Measurements from ENCODE around the gene SOHLH1. TPM values are rescaled to one million over a fixed set of nuclear protein-coding genes. Genes with fewer than 3 reads are reported as not detected.

The SOHLH1 gene
- total RNA-seq, 1 experiment from 2014 or later, result not detected

DNA sequence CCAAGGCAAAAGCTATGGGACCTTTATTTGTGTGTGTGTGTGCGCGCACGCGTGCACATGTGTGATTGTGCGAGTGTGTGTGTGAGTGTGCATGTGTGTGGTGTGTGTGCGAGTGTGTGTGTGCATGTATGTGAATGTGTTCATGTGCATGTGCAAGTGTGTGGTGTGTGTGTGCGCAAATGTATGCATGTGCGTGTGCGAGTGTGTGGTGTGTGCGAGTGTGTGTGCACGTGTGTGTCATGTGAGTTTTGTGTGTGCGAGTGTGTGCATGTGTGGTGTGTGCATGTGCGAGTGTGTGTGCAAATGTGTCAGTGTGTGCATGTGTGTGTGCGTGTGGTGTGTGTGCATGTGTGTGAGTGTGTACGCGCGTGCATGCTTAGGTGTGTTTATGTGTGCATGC lies 48.9 kb downstream of the SOHLH1 start:
- intact Hi-C loops (cut with micrococcal nuclease; ENCODE audit: unreplicated experiment) (no loop called here), in situ Hi-C loops (cut with HindIII; ENCODE audit: low pct_unique_long_range_greater_than_20kb, low sequenced_read_pairs) (no loop called here)
- TF ChIP-seq POLR2AphosphoS5 (IDR thresholded peaks at IDR 0.05; ENCODE audit: low read depth, low read length) (no peak), SIN3A (IDR thresholded peaks at IDR 0.05; ENCODE audit: borderline replicate concordance, insufficient read depth, low read depth, low read length) (no peak), TCF7L2 (IDR thresholded peaks at IDR 0.05; ENCODE audit: low read depth, low read length) (no peak), REST (IDR thresholded peaks at IDR 0.05; ENCODE audit: insufficient read depth in 1 of 2, low read depth in 2 of 2, low read length in 1 of 2) (no peak), CTCF (IDR thresholded peaks at IDR 0.05) (no peak)
- Histone ChIP-seq H3K36me3 (ENCODE audit: control insufficient read depth, insufficient read depth, low read length) (no peaks in the 10 kb centered on the region), H3K27me3 (ENCODE audit: control insufficient read depth, insufficient read depth, low read length) (no peaks in the 10 kb centered on the region), H3K4me1 (ENCODE audit: control insufficient read depth, insufficient read depth, low read length) (no peaks in the 10 kb centered on the region), H3K9me3 (ENCODE audit: control insufficient read depth, insufficient read depth, low read depth, low read length) (peaks cover 2% of the 10 kb centered on the region; the same call in 1 of the 2 replicates), H3K4me3 (ENCODE audit: low read depth in 2 of 2, low read length in 2 of 2) (no peak overlapping the region), H3K27ac (ENCODE audit: low read length) (no peak overlapping the region)
- DNase-seq (ENCODE audit: low read depth, low spot score) (no peak), ATAC-seq (no peak)
- ChIA-PET POLR2A (no interaction called here), CTCF (no interaction called here)
- BruUV-seq (replicated peaks), result no TSS peak

DNA sequence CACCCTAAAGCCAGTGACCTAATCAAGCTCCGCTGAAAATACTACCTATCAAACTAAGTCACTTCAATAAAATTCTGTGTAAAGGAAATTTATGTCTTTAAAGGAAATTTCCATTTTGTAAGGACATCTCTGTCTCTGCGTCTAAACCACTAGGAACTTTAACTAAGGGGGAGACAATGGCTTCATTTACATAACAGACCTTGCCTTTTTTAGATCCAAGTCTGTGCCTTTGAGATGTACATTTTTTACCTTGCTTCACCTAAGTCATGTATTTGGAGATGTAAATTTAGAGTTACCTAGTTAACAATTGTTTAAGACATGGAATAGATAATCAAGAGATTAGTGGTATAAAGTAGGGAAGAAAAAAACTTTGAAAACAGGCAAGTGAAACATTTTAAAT lies 49.8 kb downstream of the SOHLH1 start:
- in situ Hi-C loops (cut with HindIII; ENCODE audit: low pct_unique_long_range_greater_than_20kb, low sequenced_read_pairs), result no loop called here
- ChIA-PET POLR2A (no interaction called here), CTCF (no interaction called here)
- ATAC-seq (no peak), DNase-seq (ENCODE audit: low read depth, low spot score) (no peak)
- no peaks in the 10 kb centered on the region for H3K27me3 ChIP-seq (ENCODE audit: control insufficient read depth, insufficient read depth, low read length)
- H3K4me1 ChIP-seq (ENCODE audit: control insufficient read depth, insufficient read depth, low read length), result no peaks in the 10 kb centered on the region
- BruUV-seq (replicated peaks), result no TSS peak
- intact Hi-C loops (cut with micrococcal nuclease; ENCODE audit: unreplicated experiment), result no loop called here
- peaks cover 5% of the 10 kb centered on the region; the same call in 1 of the 2 replicates for H3K9me3 ChIP-seq (ENCODE audit: control insufficient read depth, insufficient read depth, low read depth, low read length)
- H3K36me3 ChIP-seq (ENCODE audit: control insufficient read depth, insufficient read depth, low read length), result no peaks in the 10 kb centered on the region
- H3K4me3 ChIP-seq (ENCODE audit: low read depth in 2 of 2, low read length in 2 of 2), result no peak overlapping the region
- no peak overlapping the region for H3K27ac ChIP-seq (ENCODE audit: low read length)
- TF ChIP-seq CTCF (IDR thresholded peaks at IDR 0.05), result no peak
- TF ChIP-seq POLR2AphosphoS5 (IDR thresholded peaks at IDR 0.05; ENCODE audit: low read depth, low read length), result no peak
- no peak for TF ChIP-seq TCF7L2 (IDR thresholded peaks at IDR 0.05; ENCODE audit: low read depth, low read length)
- TF ChIP-seq SIN3A (IDR thresholded peaks at IDR 0.05; ENCODE audit: borderline replicate concordance, insufficient read depth, low read depth, low read length), result no peak
- TF ChIP-seq REST (IDR thresholded peaks at IDR 0.05; ENCODE audit: insufficient read depth in 1 of 2, low read depth in 2 of 2, low read length in 1 of 2), result no peak
